HepG2 (cell line): ENCODE measurements around the gene MBTPS1. TPM values are rescaled to one million over a fixed set of nuclear protein-coding genes. Genes with fewer than 3 reads are reported as not detected.
A peak's percentile ranks its signal among the peaks of the same experiment; 100 is the strongest.

Experiments
- E2F1 ChIP-seq: sonication (generic); formaldehyde crosslinking; IDR thresholded peaks from 2 replicates; pipeline ENCODE4 v1.5.0; 2020; ENCODE audit warnings: missing genetic modification reagents
- HDAC2 ChIP-seq: sonication (generic); formaldehyde crosslinking; IDR thresholded peaks from 2 replicates; pipeline ENCODE4 v1.4.0; 2020; ENCODE audit warnings: missing genetic modification reagents
- HNF1A ChIP-seq, 2 experiments: sonication (generic) in 1 of 2; formaldehyde crosslinking in 1 of 2; IDR thresholded peaks; 2 replicates each; pipeline versions ENCODE4 v1.4.0 to v1.6.1; 2016 to 2020; ENCODE audit warnings: borderline replicate concordance in 1 of 2, low read depth in 1 of 2, mild to moderate bottlenecking in 1 of 2, missing genetic modification reagents in 1 of 2
- IRF2 ChIP-seq: IDR thresholded peaks from 2 replicates; pipeline ENCODE4 v1.6.1; 2018; ENCODE audit warnings: missing genetic modification reagents, missing compliant biosample characterization
- POLR2A ChIP-seq, 2 experiments: IDR thresholded peaks; 2 replicates each; pipeline ENCODE4 v1.6.1; 2011; ENCODE audit warnings: low read depth in 2 of 2, low read length in 2 of 2, mild to moderate bottlenecking in 1 of 2, moderate library complexity in 1 of 2; ENCODE audit not compliant: insufficient read depth in 1 of 2
- SOX6 ChIP-seq, 2 experiments: fragments of 450-650 bp in 1 of 2; sonication (generic) in 1 of 2; formaldehyde crosslinking in 1 of 2; IDR thresholded peaks; 2 replicates each; pipeline versions ENCODE4 v1.4.0 to v1.6.1; 2017 to 2020; ENCODE audit warnings: antibody characterized with exemption in 1 of 2, mild to moderate bottlenecking in 1 of 2, missing genetic modification reagents in 1 of 2
- TCF12 ChIP-seq, 2 experiments: fragments of 450-650 bp in 1 of 2; sonication (generic) in 1 of 2; formaldehyde crosslinking in 1 of 2; IDR thresholded peaks; 2 replicates each; pipeline versions ENCODE4 v1.6.1 to v1.8.0; 2017 to 2022; ENCODE audit warnings: antibody characterized with exemption in 1 of 2, mild to moderate bottlenecking in 1 of 2, missing genetic modification reagents in 1 of 2, moderate library complexity in 1 of 2
- ZBTB33 ChIP-seq: sonication (generic); formaldehyde crosslinking; IDR thresholded peaks from 2 replicates; pipeline ENCODE4 v1.4.0; 2020; ENCODE audit warnings: missing genetic modification reagents
- ZFP82 ChIP-seq: sonication (generic); formaldehyde crosslinking; IDR thresholded peaks from 2 replicates; pipeline ENCODE4 v1.5.1; 2020; ENCODE audit warnings: mild to moderate bottlenecking, missing genetic modification reagents, borderline replicate concordance
- ZMAT3 ChIP-seq: sonication (generic); formaldehyde crosslinking; conservative IDR thresholded peaks from 2 replicates; pipeline ENCODE4 v1.7.0; 2021; ENCODE audit warnings: missing genetic modification reagents
- ZMAT5 ChIP-seq: sonication (generic); formaldehyde crosslinking; IDR thresholded peaks from 2 replicates; pipeline ENCODE4 v1.5.0; 2020; ENCODE audit warnings: mild to moderate bottlenecking, low read depth, missing genetic modification reagents, borderline replicate concordance
- ZMYM4 ChIP-seq: sonication (generic); formaldehyde crosslinking; IDR thresholded peaks from 2 replicates; pipeline ENCODE4 v1.8.1; 2023; ENCODE audit warnings: mild to moderate bottlenecking, missing genetic modification reagents
- ZNF557 ChIP-seq: sonication (generic); formaldehyde crosslinking; IDR thresholded peaks from 2 replicates; pipeline ENCODE4 v1.4.0; 2020; ENCODE audit warnings: missing genetic modification reagents
- ZNF574 ChIP-seq: sonication (generic); formaldehyde crosslinking; IDR thresholded peaks from 2 replicates; pipeline ENCODE4 v1.4.0; 2020; ENCODE audit warnings: missing genetic modification reagents
- ZNF766 ChIP-seq: sonication (generic); formaldehyde crosslinking; IDR thresholded peaks from 2 replicates; pipeline ENCODE4 v1.5.0; 2020; ENCODE audit warnings: missing genetic modification reagents, borderline replicate concordance
- polyA plus RNA-seq, 8 experiments: library from polyadenylated mRNA; depleted of rRNA in 3 of 8; stranded (reverse) in 7 of 8; unstranded in 1 of 8; fragments of >200 nt; fragmentation: Illumina TruSeq in 4 of 8; extraction: Trizol in 4 of 8; gene quantifications; 2 replicates each; pipeline versions ENCODE4 v1.2.1 to v1.2.3, GENCODE V29; 2011 to 2016; ENCODE audit warnings: low read depth in 4 of 8, missing spikeins in 1 of 8, mixed read lengths in 1 of 8; ENCODE audit not compliant: insufficient read depth in 1 of 8
- total RNA-seq, 5 experiments: library from RNA; depleted of rRNA; stranded (reverse); fragments of >200 nt; fragmentation: Illumina TruSeq; extraction: Trizol; gene quantifications; 2 replicates each; pipeline ENCODE4 v1.2.3, GENCODE V29; 2016; ENCODE audit warnings: low read depth in 1 of 5

The MBTPS1 gene
- total and polyA plus RNA-seq, 2 of the 13 experiments (the other 11 are each of a cell fraction or from before 2014, with no cell fraction given), result 56.7 to 91.3 TPM

- peak; percentile 21; the same call in 1 of the 2 replicates for TF ChIP-seq ZBTB33
- peak; percentile 94 for TF ChIP-seq ZMYM4 (CRISPR knock-in tag)
- TF ChIP-seq HDAC2 (CRISPR knock-in tag), result peak; percentile 77
- no peak for TF ChIP-seq SOX6 (IDR thresholded peaks at IDR 0.05)
- TF ChIP-seq SOX6 (CRISPR knock-in tag; IDR thresholded peaks at IDR 0.05), result peak; percentile 79
- TF ChIP-seq ZNF574 (CRISPR knock-in tag), result peak; percentile 87
- peak; percentile 92 to 95 for TF ChIP-seq POLR2A (IDR thresholded peaks at IDR 0.05; ENCODE audit: insufficient read depth in 1 of 2, low read depth in 2 of 2, low read length in 2 of 2)
- TF ChIP-seq TCF12 (IDR thresholded peaks at IDR 0.05), result no peak
- TF ChIP-seq TCF12 (CRISPR knock-in tag; IDR thresholded peaks at IDR 0.05), result peak; percentile 90; the same call in 1 of the 2 replicates
- TF ChIP-seq ZFP82 (CRISPR knock-in tag), result peak; percentile 83; the same call in 1 of the 2 replicates
- no peak for TF ChIP-seq ZMAT5 (CRISPR knock-in tag)
- peak; percentile 87; the same call in 1 of the 2 replicates for TF ChIP-seq IRF2
- TF ChIP-seq E2F1, result peak; percentile 32; the same call in 1 of the 2 replicates
- TF ChIP-seq ZNF557 (CRISPR knock-in tag), result no peak
- peak; percentile 48 for TF ChIP-seq ZMAT3 (CRISPR knock-in tag)
- TF ChIP-seq ZNF766 (CRISPR knock-in tag), result 0 out of 2 replicates have a peak, but pooled peaks have one; percentile 5
- no peak for TF ChIP-seq HNF1A (IDR thresholded peaks at IDR 0.05; ENCODE audit: low read depth)
- no peak for TF ChIP-seq HNF1A (CRISPR knock-in tag; IDR thresholded peaks at IDR 0.05; ENCODE audit: borderline replicate concordance)
Measured at GRCh38 chr16:84116720-84117493, at the start of gene MBTPS1 (continued).
